GM19238 (cell line): ENCODE results near the gene PHACTR2.
"Not testable (repeated sequence)": the region's sequence is repeated elsewhere in the genome, so short reads cannot be mapped to it uniquely, and the experiment has no call there.

ENCODE experiments used
- DNase-seq: peaks from one replicate; pipeline ENCODE4 v3.0.0; 2011; ENCODE audit warnings: low spot score; ENCODE audit not compliant: insufficient read length

Gene PHACTR2

GRCh38 chr6:143765422-143766184, 87.8 kb downstream of the PHACTR2 start:
- no peak for DNase-seq

GRCh38 chr6:143766185-143766553, 88.4 kb downstream of the PHACTR2 start:
- DNase-seq, result no peak

DNA sequence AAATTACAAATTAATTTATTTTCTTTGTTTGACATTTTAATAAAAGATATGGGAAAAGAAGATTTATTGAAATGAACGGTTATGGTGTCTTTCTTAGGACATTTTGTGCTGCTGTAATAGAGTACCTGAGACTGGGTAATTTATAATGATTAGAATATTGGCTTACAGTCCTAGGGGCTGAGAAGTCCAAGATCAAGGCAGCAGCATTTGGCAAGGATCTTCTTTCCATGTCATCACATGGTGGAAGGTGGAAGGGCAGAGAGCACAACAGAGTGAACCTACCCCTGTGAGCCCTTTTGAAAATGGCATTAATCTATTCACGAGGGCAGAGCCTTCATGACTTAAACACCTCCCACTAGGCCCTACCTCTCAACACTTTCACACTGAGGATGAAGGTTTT, 89.7 kb downstream of the PHACTR2 start:
- no peak for DNase-seq

- no peak for DNase-seq
Observed at GRCh38 chr6:143772116-143773086, 94.6 kb downstream of the PHACTR2 start.

DNA sequence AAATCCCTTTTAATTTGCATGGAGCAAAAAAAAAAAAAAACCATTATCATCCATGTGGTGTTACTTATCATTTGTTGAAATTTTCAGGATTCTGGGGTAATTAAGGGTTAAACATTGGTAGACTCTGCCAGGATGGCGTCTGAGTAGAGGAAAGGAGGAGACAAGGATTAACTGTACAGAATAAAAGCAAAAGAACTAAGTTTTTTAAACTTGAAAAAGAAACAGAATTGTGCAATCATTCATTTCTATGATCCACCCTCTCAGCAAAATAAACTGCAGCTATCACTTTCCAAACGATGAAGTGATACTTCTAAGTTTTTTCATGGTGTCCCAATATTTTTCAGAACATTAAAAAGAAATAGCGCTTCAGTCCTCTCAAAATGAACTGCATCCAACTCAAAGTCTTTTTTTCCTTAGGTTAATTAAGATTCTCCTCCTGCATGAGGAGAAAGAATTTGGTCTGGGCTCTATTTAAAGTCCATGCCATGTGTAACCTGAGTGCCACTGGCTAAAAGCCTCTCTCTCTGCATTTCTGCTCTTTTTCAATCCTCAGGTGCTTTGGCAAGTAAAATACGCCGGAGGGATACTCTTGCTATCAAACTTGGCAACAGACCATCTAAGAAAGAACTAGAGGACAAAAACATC, 95.9 kb downstream of the PHACTR2 start:
- no peak for DNase-seq

GRCh38 chr6:143774347-143774746, 96.6 kb downstream of the PHACTR2 start:
- DNase-seq, result no peak

DNA sequence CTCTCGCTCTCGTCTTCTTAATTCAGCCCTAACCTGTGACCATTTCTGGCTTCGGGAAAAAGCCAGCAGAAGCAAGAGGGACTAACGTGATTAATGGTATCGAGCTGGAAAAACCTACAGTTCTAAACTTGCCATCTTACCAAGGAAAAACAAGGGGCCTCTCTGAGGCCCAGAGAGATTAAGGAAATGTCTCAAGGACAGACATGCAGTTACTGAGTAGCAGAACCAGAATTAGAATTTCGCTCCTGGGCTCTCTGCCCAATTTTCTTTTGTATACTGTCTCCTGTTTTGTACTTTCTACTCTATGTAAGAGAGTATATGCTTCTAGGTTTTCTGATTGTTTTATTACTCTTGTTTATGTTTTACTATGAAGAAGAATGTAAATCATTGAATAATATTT, 97.6 kb downstream of the PHACTR2 start:
- no peak for DNase-seq

GRCh38 chr6:143778926-143779325, 101.2 kb downstream of the PHACTR2 start:
- no peak for DNase-seq

GRCh38 chr6:143782481-143782880, 104.7 kb downstream of the PHACTR2 start:
- no peak for DNase-seq

DNA sequence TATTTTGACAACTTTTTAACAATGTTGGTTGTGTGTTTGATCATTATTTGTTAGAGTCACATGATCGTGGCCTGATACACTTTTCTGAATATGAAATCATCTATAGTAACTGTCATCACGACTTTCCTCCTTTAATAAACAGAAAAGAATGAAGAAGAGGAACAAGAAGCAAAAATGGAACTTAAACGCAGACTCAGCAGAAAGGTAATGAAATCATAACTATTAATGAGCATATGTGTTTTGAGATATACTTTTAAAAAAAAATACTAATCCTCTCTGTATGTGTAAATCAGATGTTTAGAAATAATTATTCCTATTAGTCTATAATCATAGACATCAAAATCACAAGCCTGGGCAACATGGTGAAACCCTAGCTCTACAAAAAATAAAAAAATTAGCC, 105.3 kb downstream of the PHACTR2 start:
- DNase-seq, result no peak

DNA sequence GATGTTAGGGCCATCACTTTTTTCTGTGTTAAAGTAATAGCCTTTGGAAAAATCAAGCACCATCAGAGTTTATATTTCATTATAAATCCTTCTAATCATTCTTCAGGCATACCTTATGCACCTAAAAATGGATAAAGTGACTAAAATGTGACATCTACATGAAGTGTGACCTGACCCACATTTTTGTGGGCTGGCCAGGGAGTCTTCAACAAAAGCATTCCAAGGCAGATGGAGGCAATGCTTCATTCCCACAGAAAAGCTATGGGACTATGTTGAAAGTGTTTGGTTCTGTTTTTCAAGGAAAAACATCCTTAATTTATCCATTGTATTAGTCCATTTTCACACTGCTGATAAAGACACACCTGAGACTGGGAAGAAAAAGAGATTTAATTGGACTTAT, 106.6 kb downstream of the PHACTR2 start:
- DNase-seq, result no peak

GRCh38 chr6:143786371-143786770, 108.6 kb downstream of the PHACTR2 start:
- DNase-seq, result not testable (repeated sequence)

DNA sequence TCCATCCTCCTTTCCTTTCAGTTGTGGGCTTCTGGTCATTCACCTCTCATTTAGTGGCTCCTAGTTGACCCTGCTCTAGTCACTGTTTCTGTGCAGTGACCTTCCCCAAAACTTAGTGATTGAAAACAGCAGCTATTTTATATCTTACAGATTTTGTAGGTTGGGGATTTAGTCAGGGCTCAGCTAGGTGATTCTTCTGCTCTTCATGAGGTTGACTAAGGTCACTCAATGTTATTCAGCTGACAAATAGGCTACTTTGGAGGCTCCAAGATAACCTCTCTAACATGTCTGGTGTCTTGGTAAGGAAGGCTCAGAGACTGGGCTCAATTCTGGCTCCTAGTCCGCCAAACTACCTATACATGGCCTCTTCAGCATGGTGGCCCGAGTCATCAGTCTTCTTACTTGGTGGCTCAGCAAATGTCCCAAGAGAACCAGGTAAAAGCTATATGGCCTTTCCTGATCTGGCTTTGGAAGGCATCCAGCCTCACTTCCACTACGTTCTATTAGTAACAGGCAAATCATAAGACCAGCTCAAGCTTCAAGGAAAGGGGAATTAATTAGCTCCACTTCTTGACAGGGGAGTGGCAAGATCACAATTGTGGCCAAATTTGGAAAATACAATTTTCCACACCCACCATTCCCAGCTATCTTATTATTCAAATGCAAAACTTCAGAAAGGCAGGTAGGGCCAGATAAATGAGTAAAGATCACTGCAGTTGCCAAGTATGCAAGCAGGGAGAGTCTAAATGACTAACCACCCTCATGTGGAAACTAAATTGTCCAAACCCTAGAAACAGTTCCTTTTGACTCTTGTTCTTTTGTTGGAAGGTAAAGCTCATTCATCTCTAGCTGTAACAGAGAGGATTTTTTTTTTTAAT, 114.9 kb downstream of the PHACTR2 start:
- no peak for DNase-seq

DNA sequence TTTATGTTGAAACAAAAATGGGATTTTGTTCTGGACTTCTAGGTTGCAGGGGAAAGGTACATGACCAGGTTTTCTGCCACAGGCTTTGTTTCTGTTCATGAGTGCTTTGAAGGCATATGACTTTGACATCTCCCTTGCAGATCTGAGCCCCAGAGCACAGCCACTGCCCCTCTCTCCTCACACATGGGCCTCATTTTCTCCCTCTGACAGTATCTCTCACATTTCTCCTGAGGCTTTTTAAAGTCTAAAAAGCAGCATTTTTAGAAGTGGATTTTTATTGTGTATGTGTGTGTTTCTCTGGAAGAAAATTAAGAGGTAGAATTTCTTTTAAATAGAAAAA, 115.5 kb downstream of the PHACTR2 start:
- DNase-seq, result no peak

GRCh38 chr6:143796551-143796950, 118.8 kb downstream of the PHACTR2 start:
- DNase-seq, result not testable (repeated sequence)

DNA sequence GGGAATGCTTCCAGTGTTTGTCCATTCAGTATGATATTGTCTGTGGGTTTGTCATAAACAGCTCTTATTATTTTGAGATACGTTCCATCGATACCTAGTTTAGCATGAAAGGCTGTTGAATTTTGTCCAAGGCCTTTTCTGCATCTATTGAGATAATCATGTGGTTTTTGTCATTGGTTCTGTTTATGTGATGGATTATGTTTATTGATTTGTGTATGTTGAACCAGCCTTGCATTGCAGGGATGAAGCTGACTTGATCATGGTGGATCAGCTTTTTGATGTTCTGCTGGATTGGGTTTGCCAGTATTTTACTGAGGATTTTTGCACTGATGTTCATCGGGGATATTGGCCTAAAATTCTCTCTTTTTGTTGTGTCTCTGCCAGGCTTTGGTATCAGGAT, 120.7 kb downstream of the PHACTR2 start:
- DNase-seq, result not testable (repeated sequence)

GRCh38 chr6:143802833-143803565, 125.2 kb downstream of the PHACTR2 start:
- no peak for DNase-seq

DNA sequence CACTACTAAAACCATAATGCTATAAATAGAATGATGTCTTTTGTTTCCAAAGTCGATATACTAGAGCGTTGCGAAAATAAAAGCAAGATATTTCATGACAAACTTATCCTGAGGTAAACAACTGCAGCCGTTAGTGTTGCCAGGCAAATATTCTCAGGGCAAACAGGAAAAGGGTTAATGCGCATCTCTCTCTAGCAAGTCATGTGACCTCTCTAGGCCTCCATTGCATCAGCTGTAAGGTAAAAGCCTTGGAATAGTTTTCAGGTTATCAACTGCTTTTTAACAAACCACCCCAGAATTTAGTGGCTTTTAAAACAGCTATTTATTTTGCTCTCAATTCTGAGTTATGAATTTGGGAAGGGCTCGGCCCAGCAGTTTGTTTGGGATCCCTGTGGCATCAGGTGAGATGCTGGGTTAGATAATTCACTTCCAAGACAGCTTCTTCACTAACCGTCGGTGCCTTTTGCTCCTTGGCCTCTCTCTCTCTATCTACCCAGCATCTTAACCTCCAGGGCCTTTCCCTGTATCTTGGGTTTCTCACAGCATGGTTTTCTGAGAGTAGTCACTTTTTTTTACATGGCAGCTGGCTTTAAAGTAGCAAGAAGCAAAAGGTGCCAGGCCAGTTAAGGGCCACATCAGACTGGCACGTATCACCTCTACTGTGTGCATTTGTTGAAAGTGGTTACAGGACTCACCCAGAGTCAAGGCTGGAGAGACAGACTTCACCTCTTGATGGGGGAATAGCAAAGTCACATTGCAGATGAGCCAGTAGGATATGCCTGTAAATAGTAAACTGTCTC, 126.2 kb downstream of the PHACTR2 start:
- no peak for DNase-seq

GRCh38 chr6:143804835-143805239, 127.1 kb downstream of the PHACTR2 start:
- DNase-seq, result no peak
